ENCODE data around the gene OLFML3. TPM values are rescaled to one million over a fixed set of nuclear protein-coding genes. Genes with fewer than 3 reads are reported as not detected.
"Not testable (repeated sequence)": the region's sequence is repeated elsewhere in the genome, so short reads cannot be mapped to it uniquely, and the experiment has no call there.

Gene OLFML3
- total RNA-seq, 1 experiment from 2014 or later, result 0.52 TPM

DNA sequence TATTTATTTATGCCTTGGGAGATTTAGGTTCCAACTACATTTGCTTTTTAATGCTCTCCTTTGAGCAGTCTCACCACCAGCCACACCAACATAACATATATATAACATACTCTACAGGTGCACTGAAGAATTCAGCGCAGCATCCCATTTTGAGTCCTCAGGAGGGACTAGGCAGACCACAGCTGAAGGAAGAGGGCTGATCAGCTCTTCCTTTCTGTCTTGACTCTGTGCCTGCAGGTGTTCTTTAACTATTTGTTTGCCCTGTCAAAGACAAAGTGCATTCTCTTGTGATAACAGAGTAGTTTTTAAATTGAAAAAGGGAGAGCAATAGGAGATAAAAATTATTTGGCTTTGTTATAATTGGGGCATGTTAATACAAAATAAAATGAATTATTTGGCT lies 33.2 kb upstream of the OLFML3 start:
- Histone ChIP-seq H3K27ac (no peak overlapping the region), H4K20me1 (ENCODE audit: insufficient read depth) (0 out of 2 replicates have a peak, but pooled peaks cover 8% of the 10 kb centered on the region), H3K9me3 (ENCODE audit: insufficient read depth, low read depth) (no peaks in the 10 kb centered on the region), H3K27me3 (ENCODE audit: insufficient read depth, low read depth) (no peaks in the 10 kb centered on the region), H3K9me2 (ENCODE audit: insufficient read depth) (no peaks in the 10 kb centered on the region), H3K4me2 (no peak overlapping the region), H3F3A (ENCODE audit: insufficient read depth, low read depth) (no peaks in the 10 kb centered on the region), H3K4me3 (no peak overlapping the region), H3K4me1 (replicated peaks; ENCODE audit: insufficient read depth) (no peaks in the 10 kb centered on the region), H3K79me2 (ENCODE audit: low read depth) (peaks cover 43% of the 10 kb centered on the region; the same call in 1 of the 2 replicates), H3K36me3 (ENCODE audit: low read depth) (peaks cover 16% of the 10 kb centered on the region), H2AFZ (no peak overlapping the region)
- POLR2A ChIA-PET (ENCODE audit: unreplicated experiment), result interaction anchor here (0.7 kb wide), 1 partner anchor 588 kb away, joined by 6 read pairs; no protein-coding TSS in a partner anchor
- CTCF ChIA-PET, result no interaction called here
- TF ChIP-seq, protein P1, sequence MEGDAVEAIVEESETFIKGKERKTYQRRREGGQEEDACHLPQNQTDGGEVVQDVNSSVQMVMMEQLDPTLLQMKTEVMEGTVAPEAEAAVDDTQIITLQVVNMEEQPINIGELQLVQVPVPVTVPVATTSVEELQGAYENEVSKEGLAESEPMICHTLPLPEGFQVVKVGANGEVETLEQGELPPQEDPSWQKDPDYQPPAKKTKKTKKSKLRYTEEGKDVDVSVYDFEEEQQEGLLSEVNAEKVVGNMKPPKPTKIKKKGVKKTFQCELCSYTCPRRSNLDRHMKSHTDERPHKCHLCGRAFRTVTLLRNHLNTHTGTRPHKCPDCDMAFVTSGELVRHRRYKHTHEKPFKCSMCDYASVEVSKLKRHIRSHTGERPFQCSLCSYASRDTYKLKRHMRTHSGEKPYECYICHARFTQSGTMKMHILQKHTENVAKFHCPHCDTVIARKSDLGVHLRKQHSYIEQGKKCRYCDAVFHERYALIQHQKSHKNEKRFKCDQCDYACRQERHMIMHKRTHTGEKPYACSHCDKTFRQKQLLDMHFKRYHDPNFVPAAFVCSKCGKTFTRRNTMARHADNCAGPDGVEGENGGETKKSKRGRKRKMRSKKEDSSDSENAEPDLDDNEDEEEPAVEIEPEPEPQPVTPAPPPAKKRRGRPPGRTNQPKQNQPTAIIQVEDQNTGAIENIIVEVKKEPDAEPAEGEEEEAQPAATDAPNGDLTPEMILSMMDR (conservative IDR thresholded peaks at IDR 0.05), result no peak
- no peak for TF ChIP-seq EZH2 (IDR thresholded peaks at IDR 0.05; ENCODE audit: low read depth)
- DNase-seq, result no peak
- no TSS peak for BruUV-seq (replicated peaks)
- intact Hi-C loops (cut with micrococcal nuclease; ENCODE audit: unreplicated experiment), result no loop called here

DNA sequence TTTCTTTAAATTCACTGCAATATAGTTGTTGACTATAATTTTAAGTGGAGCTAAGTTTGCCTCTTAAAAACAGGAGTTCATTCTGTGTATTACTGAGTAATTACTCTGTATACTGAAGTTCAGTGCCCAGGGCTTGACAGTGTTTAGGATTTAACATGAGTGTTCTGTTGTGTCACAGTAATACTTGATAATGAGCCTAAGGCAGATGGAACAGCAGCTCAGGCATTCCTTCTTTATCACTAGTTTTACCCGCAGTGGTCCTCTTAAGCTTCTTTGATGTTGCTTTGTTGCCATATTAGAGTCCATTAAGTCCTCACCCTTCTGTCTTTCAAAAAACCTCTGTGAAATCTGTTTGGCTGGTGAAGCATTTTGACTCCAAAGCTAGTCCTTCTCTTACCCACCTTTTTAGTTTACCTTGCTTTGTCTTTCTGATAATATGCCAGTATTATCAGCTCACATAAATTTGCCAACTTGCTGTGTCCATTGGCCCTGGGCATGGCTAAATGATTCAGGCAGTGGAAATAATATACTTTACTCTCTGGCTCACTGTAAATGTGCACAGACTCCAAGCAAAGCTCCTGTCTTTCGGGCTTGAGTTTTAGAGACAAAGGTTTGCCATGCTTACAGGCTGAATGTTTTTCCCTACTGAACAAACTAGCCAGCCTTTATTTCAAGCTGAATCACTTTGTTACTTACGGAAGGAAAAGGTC lies 32.4 kb upstream of the OLFML3 start:
- no peak overlapping the region for H3K4me3 ChIP-seq
- H3K36me3 ChIP-seq (ENCODE audit: low read depth), result peaks cover 12% of the 10 kb centered on the region; the same call in 1 of the 2 replicates
- H3K27me3 ChIP-seq (ENCODE audit: insufficient read depth, low read depth), result no peaks in the 10 kb centered on the region
- no peak for TF ChIP-seq EZH2 (IDR thresholded peaks at IDR 0.05; ENCODE audit: low read depth)
- TF ChIP-seq, protein P1 (conservative IDR thresholded peaks at IDR 0.05), result no peak
- H3K9me3 ChIP-seq (ENCODE audit: insufficient read depth, low read depth), result no peaks in the 10 kb centered on the region
- no peaks in the 10 kb centered on the region for H3F3A ChIP-seq (ENCODE audit: insufficient read depth, low read depth)
- intact Hi-C loops (cut with micrococcal nuclease; ENCODE audit: unreplicated experiment), result no loop called here
- 0 out of 2 replicates have a peak overlapping the region, but pooled peaks have one; percentile 3 for H3K27ac ChIP-seq
- no TSS peak for BruUV-seq (replicated peaks)
- H3K4me1 ChIP-seq (replicated peaks; ENCODE audit: insufficient read depth), result no peaks in the 10 kb centered on the region
- 0 out of 2 replicates have a peak, but pooled peaks cover 8% of the 10 kb centered on the region for H4K20me1 ChIP-seq (ENCODE audit: insufficient read depth)
- no peak overlapping the region for H3K4me2 ChIP-seq
- CTCF ChIA-PET, result no interaction called here
- peaks cover 50% of the 10 kb centered on the region; the same call in 1 of the 2 replicates for H3K79me2 ChIP-seq (ENCODE audit: low read depth)
- DNase-seq, result no peak
- H3K9me2 ChIP-seq (ENCODE audit: insufficient read depth), result no peaks in the 10 kb centered on the region
- no peak overlapping the region for H2AFZ ChIP-seq
- POLR2A ChIA-PET (ENCODE audit: unreplicated experiment), result interaction anchor here (0.7 kb wide), 1 partner anchor 588 kb away, joined by 6 read pairs; no protein-coding TSS in a partner anchor

DNA sequence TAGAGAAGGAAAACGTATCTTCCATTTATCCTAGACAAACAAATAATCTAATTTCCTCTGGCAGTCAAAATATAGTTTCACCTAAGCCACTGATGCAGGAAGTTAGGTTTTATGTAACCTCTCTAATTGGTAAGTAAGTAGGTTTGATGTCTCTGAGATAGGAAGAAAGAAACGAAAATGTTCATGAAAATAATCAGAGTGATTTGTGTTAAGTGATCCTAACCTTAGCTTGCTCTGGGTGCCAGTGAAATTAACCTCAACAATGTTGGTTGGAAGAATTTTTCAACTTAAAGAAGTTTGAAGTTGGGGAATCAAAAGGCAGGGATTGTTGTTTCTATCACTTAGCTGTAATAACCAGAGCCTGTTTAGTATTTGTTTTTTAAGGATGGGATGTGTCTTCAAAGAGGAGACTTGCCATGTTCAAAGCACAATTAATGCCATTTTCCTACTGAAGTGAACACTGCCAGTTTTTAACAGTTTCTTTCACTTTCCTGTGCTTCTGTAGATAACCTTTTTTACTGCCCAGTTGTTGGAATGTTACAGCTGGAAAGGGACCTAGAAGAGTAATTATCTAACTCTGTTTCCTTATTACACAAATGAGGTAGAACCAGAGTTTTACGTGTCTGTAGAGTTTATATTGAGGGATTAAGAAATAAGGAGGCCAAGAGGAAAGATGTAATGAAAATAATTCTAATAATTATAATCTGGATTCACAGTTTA lies 31.7 kb upstream of the OLFML3 start:
- intact Hi-C loops (cut with micrococcal nuclease; ENCODE audit: unreplicated experiment), result no loop called here
- TF ChIP-seq, protein P1 (conservative IDR thresholded peaks at IDR 0.05), result no peak
- no peak for TF ChIP-seq EZH2 (IDR thresholded peaks at IDR 0.05; ENCODE audit: low read depth)
- no peak for DNase-seq
- BruUV-seq (replicated peaks), result no TSS peak
- CTCF ChIA-PET, result no interaction called here
- H3K4me3 ChIP-seq, result no peak overlapping the region
- no peak overlapping the region for H2AFZ ChIP-seq
- no peak overlapping the region for H3K4me2 ChIP-seq
- H3K27me3 ChIP-seq (ENCODE audit: insufficient read depth, low read depth), result no peaks in the 10 kb centered on the region
- 0 out of 2 replicates have a peak, but pooled peaks cover 14% of the 10 kb centered on the region for H4K20me1 ChIP-seq (ENCODE audit: insufficient read depth)
- H3K36me3 ChIP-seq (ENCODE audit: low read depth), result peaks cover 16% of the 10 kb centered on the region; the same call in 1 of the 2 replicates
- H3K9me3 ChIP-seq (ENCODE audit: insufficient read depth, low read depth), result no peaks in the 10 kb centered on the region
- POLR2A ChIA-PET (ENCODE audit: unreplicated experiment), result no interaction called here
- H3K4me1 ChIP-seq (replicated peaks; ENCODE audit: insufficient read depth), result no peaks in the 10 kb centered on the region
- H3K27ac ChIP-seq, result 0 out of 2 replicates have a peak overlapping the region, but pooled peaks have one; percentile 3
- no peaks in the 10 kb centered on the region for H3F3A ChIP-seq (ENCODE audit: insufficient read depth, low read depth)
- H3K79me2 ChIP-seq (ENCODE audit: low read depth), result peaks cover 50% of the 10 kb centered on the region; the same call in 1 of the 2 replicates
- no peaks in the 10 kb centered on the region for H3K9me2 ChIP-seq (ENCODE audit: insufficient read depth)

DNA sequence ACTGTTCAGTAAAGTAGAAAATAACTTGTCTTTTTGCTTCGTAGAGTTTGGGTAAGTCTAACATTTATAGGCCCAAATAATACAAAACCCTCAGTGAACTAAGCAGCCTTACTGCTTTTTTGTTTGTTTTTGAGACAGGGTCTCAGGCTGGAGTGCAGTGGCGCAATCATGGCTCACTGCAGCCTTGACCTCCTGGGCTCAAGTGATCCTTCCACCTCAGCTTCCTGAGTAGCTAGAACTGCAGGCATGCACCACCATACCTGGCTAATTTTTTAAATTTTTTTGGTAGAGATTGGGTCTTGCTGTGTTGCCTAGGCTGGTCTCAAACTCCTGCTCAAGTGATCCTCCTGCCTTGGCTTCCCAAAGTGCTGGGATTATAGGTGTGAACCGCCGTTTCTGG lies 31.1 kb upstream of the OLFML3 start:
- H3K27me3 ChIP-seq (ENCODE audit: insufficient read depth, low read depth); H3K9me3 ChIP-seq (ENCODE audit: insufficient read depth, low read depth); H3K4me3 ChIP-seq; H2AFZ ChIP-seq; DNase-seq; H3K27ac ChIP-seq; H3K4me1 ChIP-seq (replicated peaks; ENCODE audit: insufficient read depth); H3K9me2 ChIP-seq (ENCODE audit: insufficient read depth); H3F3A ChIP-seq (ENCODE audit: insufficient read depth, low read depth); BruUV-seq (replicated peaks); intact Hi-C loops (cut with micrococcal nuclease; ENCODE audit: unreplicated experiment); H3K4me2 ChIP-seq: not testable (repeated sequence)
- peaks cover 13% of the 10 kb centered on the region for H3K36me3 ChIP-seq (ENCODE audit: low read depth)
- H3K79me2 ChIP-seq (ENCODE audit: low read depth), result peaks cover 45% of the 10 kb centered on the region; the same call in 1 of the 2 replicates
- POLR2A ChIA-PET (ENCODE audit: unreplicated experiment), result interaction anchor here (0.7 kb wide), 1 partner anchor 11 kb away, joined by 16 read pairs; no protein-coding TSS in a partner anchor
- CTCF ChIA-PET, result interaction anchor here (0.7 kb wide), 2 partner anchors 200 to 724 kb away, joined by 3 to 4 read pairs; no protein-coding TSS in a partner anchor
- H4K20me1 ChIP-seq (ENCODE audit: insufficient read depth), result 0 out of 2 replicates have a peak, but pooled peaks cover 16% of the 10 kb centered on the region
